A549 (cell line): ENCODE results near the gene METTL24. TPM values are rescaled to one million over a fixed set of nuclear protein-coding genes. Genes with fewer than 3 reads are reported as not detected.

Source experiments
- ATAC-seq, 2 experiments: fragments of 200-7000 bp in 1 of 2; fragments of >200 bp in 1 of 2; cut with Nextera tagmentation in 1 of 2; cut with Tn5 transposase in 1 of 2; 3 replicates each; pipeline versions ENCODE4 v1.8.0 to v1.9.1; 2018 to 2020; ENCODE audit warnings: mild to moderate bottlenecking in 1 of 2, moderate library complexity in 1 of 2
- CTCF ChIA-PET: fragments of 300-600 bp; sonication (Branson Sonifier 250); formaldehyde crosslinking; extraction: SDS; loops from one replicate; lab custom pipeline; 2021; ENCODE audit warnings: antibody characterized with exemption, inconsistent platforms; lab: Yijun Ruan, JAX
- POLR2A ChIA-PET: fragments of 350-600 bp; formaldehyde crosslinking; extraction: SDS; loops from one replicate; lab custom pipeline; 2021; ENCODE audit warnings: antibody characterized with exemption, inconsistent platforms; lab: Yijun Ruan, JAX
- DNase-seq, 2 experiments: peaks; one replicate each; pipeline versions ENCODE4 v3.0.0 to v3.0.0-alpha.2; 2011 to 2016; ENCODE audit warnings: low read depth in 1 of 2, low spot score in 1 of 2
- FAIRE-seq: peaks from 2 replicates; lab custom pipeline; 2011; peaks lifted over from hg19 to GRCh38; lab: Jason Lieb, UNC
- H3K27ac ChIP-seq, 2 experiments: fragments of >200 bp; sonication (Bioruptor Twin); formaldehyde crosslinking; 3 replicates each; pipeline ENCODE4 v1.5.1; 2016 to 2017
- H3K4me1 ChIP-seq: fragments of >200 bp; sonication (Bioruptor Twin); formaldehyde crosslinking; 3 replicates; pipeline ENCODE4 v1.6.1; 2016
- H3K4me2 ChIP-seq: fragments of >200 bp; sonication (Bioruptor Twin); formaldehyde crosslinking; 3 replicates; pipeline ENCODE4 v1.6.1; 2016
- H3K4me3 ChIP-seq: fragments of >200 bp; sonication (Bioruptor Twin); formaldehyde crosslinking; 3 replicates; pipeline ENCODE4 v1.5.1; 2016
- H3K9me3 ChIP-seq: fragments of >200 bp; sonication (Bioruptor Twin); formaldehyde crosslinking; 3 replicates; pipeline ENCODE4 v1.6.1; 2016
- BCL3 ChIP-seq: fragments of >200 bp; sonication (Bioruptor Twin); formaldehyde crosslinking; IDR thresholded peaks from 3 replicates; pipeline ENCODE4 v1.6.1; 2016
- CBX2 ChIP-seq: fragments of 200-600 bp; sonication (generic); IDR thresholded peaks from 2 replicates; pipeline ENCODE4 v1.6.1; 2016; ENCODE audit warnings: low read depth, mild to moderate bottlenecking, borderline replicate concordance
- CHD2 ChIP-seq: fragments of 150-350 bp; IDR thresholded peaks from 2 replicates; pipeline ENCODE4 v1.6.1; 2014; ENCODE audit warnings: low read length; ENCODE audit not compliant: partially characterized antibody
- CTCF ChIP-seq: fragments of >200 bp; sonication (Bioruptor Twin); formaldehyde crosslinking; IDR thresholded peaks from 3 replicates; pipeline ENCODE4 v1.5.1; 2016
- EHMT2 ChIP-seq: fragments of 200-600 bp; sonication (generic); IDR thresholded peaks from 2 replicates; pipeline ENCODE4 v1.6.1; 2016; ENCODE audit warnings: antibody characterized with exemption, low read depth, mild to moderate bottlenecking, moderate library complexity
- ELK1 ChIP-seq: fragments of 150-350 bp; IDR thresholded peaks from 2 replicates; pipeline ENCODE4 v1.6.1; 2014; ENCODE audit warnings: low read depth, mild to moderate bottlenecking, low read length
- ESRRA ChIP-seq: fragments of 150-350 bp; IDR thresholded peaks from 2 replicates; pipeline ENCODE4 v1.6.1; 2014; ENCODE audit warnings: mild to moderate bottlenecking, low read length, borderline replicate concordance
- FOSB ChIP-seq: fragments of 250-450 bp; sonication (Bioruptor Pico); IDR thresholded peaks from 2 replicates; pipeline ENCODE4 v1.5.0; 2020; ENCODE audit warnings: mild to moderate bottlenecking, moderate library complexity
- FOXS1 ChIP-seq: fragments of 250-450 bp; sonication (Bioruptor Pico); IDR thresholded peaks from 2 replicates; pipeline ENCODE4 v1.5.0; 2020; ENCODE audit warnings: mild to moderate bottlenecking, moderate library complexity
- HDAC2 ChIP-seq: fragments of 200-600 bp; sonication (generic); IDR thresholded peaks from 2 replicates; pipeline ENCODE4 v1.6.1; 2016
- HEYL ChIP-seq: fragments of 250-450 bp; sonication (Bioruptor Pico); IDR thresholded peaks from 2 replicates; pipeline ENCODE4 v1.8.0; 2021; ENCODE audit warnings: mild to moderate bottlenecking, moderate library complexity
- HOXA7 ChIP-seq: fragments of 250-450 bp; sonication (Bioruptor Pico); IDR thresholded peaks from 2 replicates; pipeline ENCODE4 v1.5.0; 2020; ENCODE audit warnings: mild to moderate bottlenecking, moderate library complexity
- HOXB13 ChIP-seq: fragments of 250-450 bp; sonication (Bioruptor Pico); IDR thresholded peaks from 2 replicates; pipeline ENCODE4 v1.5.0; 2020; ENCODE audit warnings: low read depth, mild to moderate bottlenecking, moderate library complexity
- KDM5A ChIP-seq: fragments of 200-600 bp; sonication (generic); IDR thresholded peaks from 2 replicates; pipeline ENCODE4 v1.6.1; 2016; ENCODE audit warnings: antibody characterized with exemption, mild to moderate bottlenecking
- MAFK ChIP-seq: fragments of 450-650 bp; IDR thresholded peaks from 2 replicates; pipeline ENCODE4 v1.6.1; 2014; ENCODE audit not compliant: partially characterized antibody
- MYC ChIP-seq: IDR thresholded peaks from 2 replicates; pipeline ENCODE4 v1.6.1; 2012; ENCODE audit warnings: mild to moderate bottlenecking, inconsistent platforms, low read length, improper control_type of control experiment, borderline replicate concordance
- NFE2L2 ChIP-seq: fragments of 150-350 bp; conservative IDR thresholded peaks from 2 replicates; pipeline ENCODE4 v1.6.1; 2014; ENCODE audit warnings: low read length
- NPAS2 ChIP-seq: fragments of 250-450 bp; sonication (Bioruptor Pico); IDR thresholded peaks from 2 replicates; pipeline ENCODE4 v1.8.0; 2022; ENCODE audit warnings: mild to moderate bottlenecking, moderate library complexity, borderline replicate concordance
- PHF8 ChIP-seq: fragments of 200-600 bp; sonication (generic); IDR thresholded peaks from 2 replicates; pipeline ENCODE4 v1.6.1; 2016; ENCODE audit warnings: low read depth, mild to moderate bottlenecking, antibody characterized with exemption, moderate library complexity, borderline replicate concordance
- POLR2AphosphoS2 ChIP-seq: conservative IDR thresholded peaks from 2 replicates; pipeline ENCODE4 v1.6.1; 2012; ENCODE audit warnings: low read length, improper control_type of control experiment, inconsistent platforms
- RAD21 ChIP-seq, 2 experiments: fragments of >200 bp in 1 of 2; sonication (Bioruptor Twin) in 1 of 2; formaldehyde crosslinking in 1 of 2; IDR thresholded peaks in 1 of 2; conservative IDR thresholded peaks in 1 of 2; 2 replicates in 1 of 2; 3 replicates in 1 of 2; pipeline ENCODE4 v1.6.1; 2012 to 2018; ENCODE audit warnings: inconsistent platforms in 1 of 2
- RCOR1 ChIP-seq: fragments of 150-350 bp; IDR thresholded peaks from 2 replicates; pipeline ENCODE4 v1.6.1; 2014; ENCODE audit warnings: antibody characterized with exemption, low read length, low read depth
- REST ChIP-seq: fragments of 200-600 bp; sonication (generic); IDR thresholded peaks from 2 replicates; pipeline ENCODE4 v1.6.1; 2016; ENCODE audit warnings: antibody characterized with exemption, mild to moderate bottlenecking, moderate library complexity
- RFX5 ChIP-seq: fragments of 450-650 bp; IDR thresholded peaks from 2 replicates; pipeline ENCODE4 v1.7.1; 2014; ENCODE audit warnings: antibody characterized with exemption, mild to moderate bottlenecking, moderate library complexity
- SREBF2 ChIP-seq: fragments of 450-650 bp; IDR thresholded peaks from 2 replicates; pipeline ENCODE4 v1.6.1; 2014; ENCODE audit warnings: mild to moderate bottlenecking, moderate library complexity
- USF2 ChIP-seq: fragments of 450-650 bp; IDR thresholded peaks from 2 replicates; pipeline ENCODE4 v1.6.1; 2014; ENCODE audit warnings: antibody characterized with exemption
- ZNF302 ChIP-seq: fragments of 250-450 bp; sonication (Bioruptor Pico); IDR thresholded peaks from 2 replicates; pipeline ENCODE4 v1.9.0; 2021; ENCODE audit warnings: inconsistent platforms, mild to moderate bottlenecking, moderate library complexity
- WGBS: methylation state at CpG from one replicate; pipeline ENCODE4 v1.1.6; 2017; ENCODE audit errors: missing lambda C conversion rate; 5-methylcytosine and 5-hydroxymethylcytosine counted together
- polyA plus RNA-seq, 4 experiments: library from polyadenylated mRNA; depleted of rRNA in 3 of 4; stranded (reverse); fragments of >200 nt; fragmentation: RNase III in 1 of 4; extraction: RNeasy Plus Mini Kit Qiagen cat#74134 plus additional on column Dnase treatment in 1 of 4; gene quantifications; 2 replicates in 3 of 4; 3 replicates in 1 of 4; pipeline ENCODE4 v1.2.3, GENCODE V29; 2011 to 2017

The METTL24 gene
- polyA plus RNA-seq, 2 of the 4 experiments (the other 2 are of a cell fraction) = not detected

- no peak overlapping the region for H3K4me2 ChIP-seq
- no peak overlapping the region for H3K4me3 ChIP-seq
- TF ChIP-seq MAFK = no peak
- no peak for TF ChIP-seq POLR2AphosphoS2
- TF ChIP-seq FOXS1 (CRISPR knock-in tag) = no peak
- no peak for TF ChIP-seq ZNF302
- TF ChIP-seq RFX5 = no peak
- TF ChIP-seq PHF8 = no peak
- no peak for TF ChIP-seq CHD2
- no peak for TF ChIP-seq BCL3
- no peak for TF ChIP-seq CBX2
- no peak for TF ChIP-seq HEYL (CRISPR knock-in tag)
- no peak for TF ChIP-seq HOXB13
- TF ChIP-seq KDM5A = no peak
- TF ChIP-seq RAD21 (conservative IDR thresholded peaks at IDR 0.05 in 1 of 2, IDR thresholded peaks at IDR 0.05 in 1 of 2) = no peak
- TF ChIP-seq REST = no peak
- TF ChIP-seq NPAS2 = no peak
- no peaks in the 10 kb centered on the region for H3K4me1 ChIP-seq
- ChIA-PET POLR2A (interaction anchor here (0.7 kb wide), 1 partner anchor 21 kb away, joined by 3 read pairs; no protein-coding TSS in a partner anchor), CTCF (no interaction called here)
- DNase-seq (no peak), FAIRE-seq (no peak), ATAC-seq (no peak)
- 8% methylated on average over 5 of the region's 5 CpGs for WGBS
- H3K27ac ChIP-seq = no peak overlapping the region
- H3K9me3 ChIP-seq = no peaks in the 10 kb centered on the region
These were observed 62.5 kb downstream of the METTL24 start for GRCh38 chr6:110295451-110296165.

- DNase-seq (no peak), FAIRE-seq (no peak), ATAC-seq (no peak)
- no peak overlapping the region for H3K4me3 ChIP-seq
- no peak overlapping the region for H3K4me2 ChIP-seq
- ChIA-PET CTCF (no interaction called here), POLR2A (no interaction called here)
- H3K9me3 ChIP-seq = no peaks in the 10 kb centered on the region
- H3K4me1 ChIP-seq = no peaks in the 10 kb centered on the region
- H3K27ac ChIP-seq = no peak overlapping the region
- 50% methylated on average over 8 of the region's 8 CpGs for WGBS
- TF ChIP-seq HDAC2 = no peak
- no peak for TF ChIP-seq ESRRA
- no peak for TF ChIP-seq NFE2L2
- no peak for TF ChIP-seq RAD21 (conservative IDR thresholded peaks at IDR 0.05 in 1 of 2, IDR thresholded peaks at IDR 0.05 in 1 of 2)
- TF ChIP-seq RCOR1 = no peak
- no peak for TF ChIP-seq ELK1
- no peak for TF ChIP-seq MYC
- TF ChIP-seq USF2 = no peak
- TF ChIP-seq FOSB (CRISPR knock-in tag) = no peak
- TF ChIP-seq EHMT2 = no peak
- no peak for TF ChIP-seq SREBF2
- no peak for TF ChIP-seq CTCF
- no peak for TF ChIP-seq HOXA7 (CRISPR knock-in tag)
- TF ChIP-seq PHF8 = no peak
- no peak for TF ChIP-seq CHD2
- no peak for TF ChIP-seq POLR2AphosphoS2
These were observed 70.4 kb downstream of the METTL24 start for GRCh38 chr6:110287462-110288341.
